Head of caudate nucleus (tissue), 42 donors: ENCODE data around the gene CMTM8.
"Not testable (repeated sequence)": the region's sequence is repeated elsewhere in the genome, so short reads cannot be mapped to it uniquely, and the experiment has no call there.

ENCODE experiments used
- DNase-seq, 42 donors: peaks; one replicate each; pipeline versions ENCODE4 v3.0.0 to v3.0.0-alpha.2; 2020 to 2021; ENCODE audit warnings: mixed read lengths in 7 of 42
- intact Hi-C: fragments of 100-400 bp; cut with DNase I; formaldehyde crosslinking; loops from one replicate; pipeline ENCODE4 v1.15.0; 2022

Gene CMTM8

DNA sequence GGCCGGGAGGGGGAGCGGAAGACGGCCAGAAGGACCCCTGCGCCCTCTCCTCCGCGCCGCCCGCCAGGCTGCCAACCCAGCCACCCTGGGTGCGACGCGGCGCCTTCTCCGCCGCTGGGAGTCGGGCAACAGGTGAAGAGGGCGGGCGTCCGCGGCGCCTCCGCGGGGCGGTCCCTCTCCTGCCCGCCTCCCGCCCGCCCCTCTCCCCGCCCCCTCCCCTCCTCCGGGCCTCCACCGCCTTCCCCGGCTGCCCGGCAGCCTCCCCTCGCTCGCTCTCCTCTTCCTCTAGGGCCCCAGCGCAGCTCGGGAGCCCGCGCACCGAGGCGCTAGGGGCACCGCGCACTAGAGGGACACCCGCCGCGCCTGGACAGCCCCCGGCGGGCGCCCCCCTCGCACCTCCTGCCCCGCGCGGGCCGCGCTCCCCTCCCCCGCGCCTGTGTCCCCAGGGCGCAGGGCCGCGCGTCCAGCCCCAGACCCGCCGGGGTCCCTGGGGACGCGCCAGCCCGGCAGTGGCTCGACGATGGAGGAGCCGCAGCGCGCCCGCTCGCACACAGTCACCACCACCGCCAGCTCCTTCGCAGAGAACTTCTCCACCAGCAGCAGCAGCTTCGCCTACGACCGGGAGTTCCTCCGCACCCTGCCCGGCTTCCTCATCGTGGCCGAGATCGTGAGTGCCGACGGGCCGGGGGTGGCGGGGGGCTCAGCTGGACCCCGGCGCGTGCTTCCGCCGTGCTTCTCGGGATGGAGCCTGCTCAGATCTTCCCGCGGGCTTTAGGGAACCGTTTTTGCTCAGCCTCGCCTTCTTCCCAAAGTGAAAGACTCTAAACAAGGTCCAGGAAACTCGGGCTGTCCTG lies at the start of gene CMTM8:
Gene CMTM8, plus strand, starts transcription at position 228 of the 854 bp plus-strand sequence. Its CDS starts 293 bp downstream, at position 521.
- intact Hi-C loops, result no loop called here
- DNase-seq, result peak in 33 of 42 donors; percentile 6 to 65 (median 36)

DNA sequence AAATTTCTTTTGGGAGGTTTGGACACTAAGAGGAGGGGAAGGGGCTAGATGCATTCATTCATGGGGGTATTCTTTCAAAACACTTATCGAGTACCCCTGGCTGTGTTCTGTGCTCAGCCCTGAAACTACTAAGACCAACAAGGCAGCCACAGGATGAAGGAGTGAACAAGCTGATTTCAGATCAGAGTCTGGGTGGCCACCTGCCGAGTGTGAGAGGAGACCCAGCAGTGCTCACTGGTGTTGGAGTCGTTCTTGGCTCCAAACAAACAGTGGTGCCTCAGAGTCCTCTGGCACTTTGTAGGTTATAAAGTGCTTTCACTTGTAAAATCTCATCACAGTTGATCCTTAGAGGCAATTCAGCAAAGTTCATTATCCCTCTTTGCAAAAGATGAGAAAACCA lies 48.8 kb upstream of the CMTM8 start:
- DNase-seq, result no peak
- intact Hi-C loops, result no loop called here

GRCh38 chr3:32190556-32190955 lies 47.9 kb upstream of the CMTM8 start:
- DNase-seq, intact Hi-C loops: not testable (repeated sequence)

DNA sequence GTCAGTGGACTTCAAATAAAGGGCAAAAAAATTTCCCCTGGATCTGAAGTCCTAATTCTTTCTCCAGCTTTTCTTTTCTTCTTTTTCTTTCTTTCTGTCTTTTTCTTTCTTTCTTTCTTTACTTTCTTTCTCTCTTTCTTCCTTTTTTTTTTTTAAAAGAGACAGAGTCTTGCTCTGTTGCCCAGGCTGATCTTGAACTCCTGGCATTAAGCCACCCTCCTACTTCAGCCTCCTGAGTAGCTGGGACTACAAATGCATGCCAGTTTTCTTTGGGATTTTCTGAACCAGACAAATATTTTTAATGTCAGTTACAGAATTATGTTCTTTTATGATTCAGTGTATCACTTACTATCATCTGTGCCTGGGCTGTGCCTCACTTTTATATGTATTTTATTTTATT lies 45.4 kb upstream of the CMTM8 start:
- intact Hi-C loops, result no loop called here
- DNase-seq, result no peak

DNA sequence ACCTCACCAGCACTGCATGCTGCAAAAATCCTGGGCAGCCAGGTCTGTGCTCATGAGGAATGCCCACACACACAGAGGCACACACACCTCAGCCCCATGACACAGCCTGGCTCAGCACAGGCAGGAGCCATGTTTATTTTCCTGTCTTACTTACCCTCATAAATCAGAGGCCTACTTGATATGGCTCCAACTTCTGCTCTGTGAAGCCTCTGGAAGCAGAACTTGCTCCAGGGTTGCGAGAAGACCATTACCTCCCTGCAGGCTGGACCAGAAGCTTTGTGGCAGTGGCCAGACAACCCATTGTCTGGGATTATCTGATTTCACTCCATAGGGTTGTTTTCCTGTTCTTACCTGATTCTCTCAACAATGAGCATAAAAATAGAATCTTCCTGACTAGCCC lies 43.8 kb upstream of the CMTM8 start:
- intact Hi-C loops, result no loop called here
- no peak for DNase-seq

GRCh38 chr3:32195995-32196540 lies 42.4 kb upstream of the CMTM8 start:
- DNase-seq, result no peak
- intact Hi-C loops, result no loop called here

DNA sequence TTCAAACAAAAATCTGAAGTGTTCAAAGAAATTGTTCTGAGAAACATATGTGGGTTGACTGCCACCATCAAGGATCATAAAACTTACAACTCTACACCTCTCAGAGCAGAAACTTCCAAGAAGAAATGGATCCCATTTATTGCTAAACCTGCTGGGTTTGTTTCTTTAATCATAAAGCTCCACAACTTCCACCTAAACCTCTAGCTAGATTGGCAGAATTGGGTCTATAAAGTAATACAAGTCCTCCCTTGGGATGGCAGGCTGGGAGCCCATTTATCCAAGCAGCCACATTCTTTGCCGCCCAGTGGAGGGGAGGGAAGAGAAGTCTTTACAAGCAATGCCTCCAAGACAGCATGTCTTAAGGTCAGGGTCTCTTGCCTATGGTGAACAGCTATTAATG lies 40.5 kb upstream of the CMTM8 start:
- intact Hi-C loops, result no loop called here
- no peak for DNase-seq

DNA sequence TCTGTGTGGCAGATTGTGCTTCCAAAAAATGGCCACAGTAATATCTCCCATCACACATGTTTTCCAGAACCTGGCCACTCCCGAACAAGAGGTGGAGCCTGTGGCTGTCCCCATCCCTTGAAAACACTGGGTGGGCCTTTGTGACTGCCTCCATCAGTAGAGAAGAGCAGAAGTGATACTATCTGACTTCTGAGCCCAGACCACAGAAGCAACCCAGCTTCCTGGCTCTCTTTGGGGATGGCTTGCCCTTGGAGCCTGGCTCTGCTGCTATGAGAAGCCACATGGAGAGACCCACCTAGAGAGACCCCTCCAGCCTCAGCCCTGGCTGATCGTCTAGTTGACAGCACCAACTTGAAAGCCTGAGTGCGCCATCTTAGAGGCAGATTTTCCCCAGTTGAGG lies 39.8 kb upstream of the CMTM8 start:
- intact Hi-C loops, result no loop called here
- DNase-seq, result no peak

- intact Hi-C loops, result no loop called here
- no peak for DNase-seq
Measured at GRCh38 chr3:32200490-32200889, 38.0 kb upstream of the CMTM8 start.

GRCh38 chr3:32200992-32201758 lies 37.3 kb upstream of the CMTM8 start:
- intact Hi-C loops, result no loop called here
- no peak for DNase-seq

GRCh38 chr3:32202496-32202895 lies 36.0 kb upstream of the CMTM8 start:
- intact Hi-C loops, result no loop called here

GRCh38 chr3:32203854-32204253 lies 34.6 kb upstream of the CMTM8 start:
- peak in 1 of 42 donors; percentile 18 for DNase-seq
- intact Hi-C loops, result no loop called here

More at GRCh38 chr3:32202496-32202895, 36.0 kb upstream of the CMTM8 start:
- DNase-seq, result no peak

GRCh38 chr3:32208447-32208846 lies 30.0 kb upstream of the CMTM8 start:
- intact Hi-C loops, result no loop called here
- DNase-seq, result no peak

DNA sequence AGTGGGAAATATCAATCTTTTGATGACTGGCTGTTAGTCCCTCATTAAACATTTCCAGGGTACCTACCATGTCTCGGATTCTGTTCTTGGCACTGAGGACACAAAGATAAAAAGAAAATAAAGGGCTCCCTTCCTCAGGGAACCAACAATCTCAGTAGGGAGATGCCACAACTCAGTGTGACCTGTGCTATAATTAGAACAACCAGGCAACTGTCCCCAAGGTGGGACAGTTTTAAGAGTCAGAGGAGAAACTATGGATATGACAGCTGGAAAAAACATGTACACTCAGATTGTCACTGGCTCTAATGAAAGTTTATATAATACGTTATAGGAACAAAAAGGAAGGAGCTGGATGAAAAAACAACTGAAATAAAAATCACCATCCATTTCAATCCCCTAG lies 23.3 kb upstream of the CMTM8 start:
- DNase-seq, result no peak
- intact Hi-C loops, result no loop called here

DNA sequence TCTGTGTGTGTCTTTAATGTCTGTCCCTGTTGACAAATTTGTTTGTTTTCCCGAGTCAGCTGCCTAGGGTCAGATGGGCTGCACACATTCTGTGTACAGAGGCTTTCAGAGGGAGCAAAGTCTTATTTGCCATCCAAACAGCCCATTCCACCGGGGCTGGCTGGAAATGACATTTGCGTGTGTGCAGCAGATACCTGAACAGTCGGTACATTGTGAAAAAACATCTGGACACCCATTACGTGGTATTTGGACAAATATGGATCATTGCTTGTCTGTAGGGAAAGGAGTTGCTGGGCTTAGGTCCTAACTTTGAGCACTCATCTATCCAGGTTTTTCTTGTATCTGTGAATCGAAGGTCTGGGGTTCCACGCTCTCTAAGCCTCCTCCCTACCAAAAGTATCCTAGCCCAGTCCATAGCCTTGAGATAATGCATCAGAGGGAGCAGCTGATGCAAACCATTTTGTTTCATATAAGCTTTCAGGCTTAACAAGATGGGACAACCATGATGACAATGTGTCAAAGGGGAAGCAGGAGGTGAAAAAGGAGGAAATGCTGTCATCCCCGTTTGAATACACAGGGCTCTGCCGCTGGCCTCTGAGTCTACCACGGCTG lies 22.2 kb upstream of the CMTM8 start:
- intact Hi-C loops, result no loop called here
- DNase-seq, result no peak

DNA sequence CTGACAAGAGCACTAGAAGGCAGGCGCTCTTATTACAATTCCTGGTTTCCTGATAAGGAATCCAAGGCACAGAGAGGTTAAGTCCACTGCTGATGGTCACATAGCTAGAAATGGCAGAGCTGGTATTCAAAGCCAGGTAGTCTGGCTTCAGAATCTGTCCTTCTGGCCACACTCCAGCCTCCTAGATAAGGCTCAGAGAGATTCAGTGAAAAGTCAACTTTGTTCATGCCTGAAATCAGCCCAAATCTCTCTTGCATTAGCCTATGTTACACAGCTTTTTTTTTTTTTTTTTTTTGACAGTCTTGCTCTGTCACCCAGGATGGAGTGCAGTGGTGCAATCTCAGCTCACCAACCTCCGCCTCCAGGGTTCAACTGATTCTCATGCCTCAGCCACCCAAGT lies 21.1 kb upstream of the CMTM8 start:
- no peak for DNase-seq
- intact Hi-C loops, result no loop called here

GRCh38 chr3:32219537-32219936 lies 18.9 kb upstream of the CMTM8 start:
- no peak for DNase-seq
- intact Hi-C loops, result no loop called here

GRCh38 chr3:32220006-32220405 lies 18.5 kb upstream of the CMTM8 start:
- intact Hi-C loops, result no loop called here

GRCh38 chr3:32222950-32223349 lies 15.5 kb upstream of the CMTM8 start:
- intact Hi-C loops, result no loop called here
- no peak for DNase-seq

More at GRCh38 chr3:32220006-32220405, 18.5 kb upstream of the CMTM8 start:
- DNase-seq, result no peak
